ENCODE data around the gene RGSL1. TPM values are rescaled to one million over a fixed set of nuclear protein-coding genes. Genes with fewer than 3 reads are reported as not detected.

The RGSL1 gene
- total RNA-seq, 1 donor from 2014 or later = not detected

Other genes with a start within 250 kb of the RGSL1 start
- 303 and 411 TPM in 2 replicates for gene GLUL, start 58.4 kb upstream of the RGSL1 start, total RNA-seq
- gene TEDDM1, start 49.5 kb upstream of the RGSL1 start, total RNA-seq = not detected in 2 replicates
- 2.2 and 5.0 TPM in 2 replicates for gene RNASEL, start 139.1 kb downstream of the RGSL1 start, total RNA-seq
- gene RGS16, start 154.2 kb downstream of the RGSL1 start, total RNA-seq = under 0.01 TPM in 1 of 2 replicates, not detected in the other
- gene RGS8, start 234.4 kb downstream of the RGSL1 start, total RNA-seq = not detected in 2 replicates

Measured in pulmonary artery endothelial cell (primary cell).